ENCODE measurements around the gene DNAJC10.
A peak's percentile ranks its signal among the peaks of the same experiment; 100 is the strongest.

DNAJC10 gene

GRCh38 chr2:182784777-182785176, 68.7 kb downstream of the DNAJC10 start:
- DNase-seq (ENCODE audit: low read depth), result peak; percentile 3

DNA sequence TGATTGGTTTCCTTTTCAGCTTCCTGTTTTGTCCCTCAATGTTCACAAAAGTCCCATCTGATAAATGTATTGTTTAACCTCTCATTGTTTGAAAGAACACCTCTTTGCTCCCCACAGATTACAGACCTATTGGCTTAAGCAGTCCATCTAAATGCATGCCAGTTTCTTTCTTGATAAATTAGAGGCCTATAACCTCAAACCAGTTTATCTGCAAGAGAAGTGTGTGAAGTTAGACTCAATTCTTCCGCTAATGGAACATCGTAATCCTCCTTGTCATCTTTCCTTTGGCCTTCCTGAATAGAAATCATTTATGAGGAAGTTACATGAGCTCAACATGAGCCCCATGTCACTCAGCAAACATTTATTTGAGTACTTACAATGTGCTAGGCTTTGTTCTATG, 76.4 kb downstream of the DNAJC10 start:
- DNase-seq (ENCODE audit: low read depth), result no peak

DNA sequence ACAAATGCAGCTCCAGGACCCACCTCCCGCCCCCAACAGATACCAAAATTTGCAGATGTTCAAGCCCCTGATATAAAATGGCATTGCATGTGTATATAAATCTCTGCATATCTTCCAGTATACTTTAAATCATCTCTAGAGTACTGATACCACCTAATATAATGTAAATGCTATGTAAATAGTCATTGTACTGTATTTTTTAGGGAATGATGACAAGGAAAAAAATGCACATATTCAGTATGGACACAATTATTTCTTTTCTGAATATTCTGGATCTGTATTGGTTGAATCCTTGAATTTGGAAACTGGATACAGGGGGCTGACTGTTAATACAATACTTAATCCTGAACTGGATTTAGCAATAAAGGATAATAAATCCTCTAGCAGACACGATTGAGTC, 82.7 kb downstream of the DNAJC10 start:
- no peak for DNase-seq (ENCODE audit: low read depth)

- no peak for DNase-seq (ENCODE audit: low read depth)
Measured at GRCh38 chr2:182804128-182804527, 88.1 kb downstream of the DNAJC10 start.

- DNase-seq (ENCODE audit: low read depth), result no peak
Measured at GRCh38 chr2:182807319-182807718, 91.3 kb downstream of the DNAJC10 start.

GRCh38 chr2:182810087-182810486, 94.0 kb downstream of the DNAJC10 start:
- no peak for DNase-seq (ENCODE audit: low read depth)

GRCh38 chr2:182814380-182814779, 98.3 kb downstream of the DNAJC10 start:
- DNase-seq (ENCODE audit: low read depth), result no peak

- no peak for DNase-seq (ENCODE audit: low read depth)
Measured at GRCh38 chr2:182814804-182815203, 98.7 kb downstream of the DNAJC10 start.

GRCh38 chr2:182816866-182817265, 100.8 kb downstream of the DNAJC10 start:
- DNase-seq (ENCODE audit: low read depth), result no peak

GRCh38 chr2:182817558-182817957, 101.5 kb downstream of the DNAJC10 start:
- no peak for DNase-seq (ENCODE audit: low read depth)

DNA sequence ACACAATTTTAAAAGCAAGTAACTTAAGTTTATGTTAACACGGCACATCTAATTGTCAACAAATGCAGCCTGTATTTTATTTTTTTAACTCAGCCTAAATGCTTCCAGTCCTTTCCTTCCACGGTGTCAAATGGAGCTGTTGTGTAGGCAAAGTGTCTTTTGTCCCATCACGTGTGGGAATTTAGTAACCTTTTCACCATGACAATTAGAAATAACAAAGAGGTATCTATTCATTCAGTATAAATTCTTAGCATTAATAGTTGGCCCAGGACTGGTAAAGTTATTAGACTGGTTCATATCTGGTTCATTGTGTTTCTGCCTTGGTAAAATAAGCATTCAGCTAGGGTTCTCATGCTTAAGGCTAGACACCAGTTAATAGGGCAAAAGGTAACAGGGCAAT, 102.4 kb downstream of the DNAJC10 start:
- no peak for DNase-seq (ENCODE audit: low read depth)

DNA sequence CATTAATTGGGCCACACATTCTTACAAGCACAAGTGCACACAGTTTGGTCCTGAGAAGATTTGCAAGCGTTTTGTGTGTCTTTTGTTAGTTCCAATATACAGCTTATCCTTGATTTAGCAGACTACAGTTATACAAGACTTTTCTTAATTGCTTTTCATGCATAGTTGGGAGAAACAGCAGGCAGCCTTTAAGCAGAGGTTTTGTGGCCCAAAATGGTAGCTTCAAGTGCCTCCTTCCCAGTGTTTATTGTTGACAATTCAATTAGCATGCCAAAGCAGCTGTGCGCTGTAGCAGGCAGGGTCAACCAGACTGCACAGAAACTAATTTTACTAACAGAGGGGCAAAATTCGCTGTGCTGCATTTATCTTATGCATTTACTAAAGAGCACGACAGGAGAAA, 102.9 kb downstream of the DNAJC10 start:
- no peak for DNase-seq (ENCODE audit: low read depth)

DNA sequence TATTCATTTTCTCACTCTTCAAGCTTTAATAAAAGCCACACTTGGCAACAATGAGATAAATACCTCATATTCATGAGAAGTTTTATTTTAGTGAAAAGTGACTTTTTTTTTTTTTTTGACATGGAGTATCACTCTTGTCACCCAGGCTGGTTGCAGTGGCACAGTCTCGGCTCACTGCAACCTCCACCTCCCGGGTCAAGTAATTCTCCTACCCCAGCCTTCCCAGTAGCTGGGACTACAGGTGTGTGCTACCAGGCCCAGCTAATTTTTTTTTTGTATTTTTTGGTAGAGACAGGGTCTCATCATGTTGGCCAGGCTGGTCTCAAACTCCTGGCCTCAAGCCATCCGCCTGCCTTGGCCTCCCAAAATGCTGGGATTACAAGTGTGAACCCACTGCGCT, 103.4 kb downstream of the DNAJC10 start:
- DNase-seq (ENCODE audit: low read depth), result no peak

GRCh38 chr2:182821182-182821581, 105.1 kb downstream of the DNAJC10 start:
- DNase-seq (ENCODE audit: low read depth), result no peak

DNA sequence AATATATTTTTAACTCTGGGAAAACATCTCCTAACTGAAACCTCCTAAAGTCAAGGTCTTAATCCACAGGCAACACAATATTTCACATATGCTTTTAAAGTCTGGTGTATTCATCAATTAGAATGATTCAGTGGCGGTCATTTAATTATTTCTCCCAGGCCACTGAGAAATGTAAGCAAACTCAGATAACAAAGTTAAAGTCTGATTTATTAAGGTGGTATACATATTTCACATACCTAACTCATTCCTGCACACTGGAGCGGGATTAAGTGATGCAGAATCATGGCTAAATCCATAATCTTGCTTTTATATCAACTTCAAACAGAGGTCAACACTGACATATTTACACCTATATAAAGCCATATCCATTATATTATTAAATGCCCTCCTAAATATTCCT, 106.7 kb downstream of the DNAJC10 start:
- DNase-seq (ENCODE audit: low read depth), result no peak

DNA sequence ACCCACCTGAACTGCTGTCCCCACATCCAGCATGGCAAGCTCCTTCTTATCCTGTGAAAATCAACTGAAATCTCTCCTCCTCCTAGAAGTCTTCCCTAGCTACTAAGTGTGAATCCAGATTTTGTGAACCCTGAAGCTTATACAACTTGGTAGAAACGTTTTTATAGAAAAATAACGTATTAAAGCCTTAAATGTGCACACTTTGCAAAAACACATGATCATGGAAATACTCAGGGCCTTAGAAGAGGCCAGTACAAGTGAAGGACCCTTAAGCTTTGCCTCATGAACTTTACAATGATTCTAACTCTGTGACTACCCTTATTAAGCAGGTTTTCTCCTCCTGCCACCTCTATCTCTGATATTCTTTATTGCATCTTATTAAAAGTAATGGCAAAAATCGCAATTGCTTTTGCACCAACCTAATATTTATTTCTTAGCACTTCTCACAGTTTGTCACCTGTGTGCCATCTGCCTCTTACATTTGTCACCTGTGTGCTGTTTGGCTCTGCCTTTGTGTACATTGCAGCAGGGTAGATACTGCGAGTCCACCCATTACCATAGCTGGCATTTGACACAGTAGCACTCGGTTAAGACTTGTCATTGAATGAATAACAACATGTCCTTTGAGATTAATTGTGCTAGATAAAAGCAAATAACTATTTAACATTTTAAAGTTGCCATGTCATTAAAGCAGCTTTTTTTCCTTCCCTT, 108.2 kb downstream of the DNAJC10 start:
- DNase-seq (ENCODE audit: low read depth), result no peak

DNA sequence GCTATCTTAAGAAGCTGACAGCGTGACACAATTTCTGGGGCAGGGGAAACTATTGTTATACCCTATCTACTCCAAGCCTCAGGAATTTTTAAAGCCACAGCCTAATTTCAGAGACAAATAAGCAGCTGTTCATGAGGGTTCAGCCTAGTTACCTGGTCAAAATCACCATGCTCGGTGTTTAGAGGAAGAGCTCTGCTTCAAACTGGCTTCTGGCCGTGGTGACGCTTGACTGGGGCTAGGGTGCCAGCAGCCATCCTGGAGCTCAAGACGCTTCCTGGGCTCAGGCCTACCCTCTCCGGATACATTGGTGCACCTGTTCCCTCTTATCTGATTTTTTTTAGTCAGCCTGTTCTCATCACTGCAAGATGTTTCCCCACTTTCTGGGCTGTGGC, 108.7 kb downstream of the DNAJC10 start:
- DNase-seq (ENCODE audit: low read depth), result no peak

- DNase-seq (ENCODE audit: low read depth), result no peak
Measured at GRCh38 chr2:182826064-182826463, 110.0 kb downstream of the DNAJC10 start.

DNA sequence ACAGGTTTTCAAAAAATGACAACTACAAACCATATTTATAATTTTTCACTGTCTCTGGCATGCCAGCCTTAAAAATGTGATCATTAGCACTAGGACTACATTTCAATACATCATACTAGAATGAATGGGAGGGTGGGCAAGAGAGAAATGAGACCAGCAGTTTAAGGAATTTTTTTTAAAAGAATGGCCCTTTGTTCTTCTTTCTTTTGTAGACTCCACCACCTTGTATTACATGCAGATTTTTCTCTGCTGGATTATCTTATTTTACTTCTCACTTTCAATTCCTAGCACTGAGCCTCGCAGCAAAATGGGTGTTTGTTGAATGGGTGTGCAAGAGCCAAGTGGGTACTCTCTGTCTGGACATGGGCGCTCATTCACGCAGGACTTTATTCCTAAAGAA, 110.4 kb downstream of the DNAJC10 start:
- DNase-seq (ENCODE audit: low read depth), result no peak

- DNase-seq (ENCODE audit: low read depth), result no peak
Measured at GRCh38 chr2:182827182-182827879, 111.3 kb downstream of the DNAJC10 start.

GRCh38 chr2:182831101-182831500, 115.0 kb downstream of the DNAJC10 start:
- DNase-seq (ENCODE audit: low read depth), result no peak

DNA sequence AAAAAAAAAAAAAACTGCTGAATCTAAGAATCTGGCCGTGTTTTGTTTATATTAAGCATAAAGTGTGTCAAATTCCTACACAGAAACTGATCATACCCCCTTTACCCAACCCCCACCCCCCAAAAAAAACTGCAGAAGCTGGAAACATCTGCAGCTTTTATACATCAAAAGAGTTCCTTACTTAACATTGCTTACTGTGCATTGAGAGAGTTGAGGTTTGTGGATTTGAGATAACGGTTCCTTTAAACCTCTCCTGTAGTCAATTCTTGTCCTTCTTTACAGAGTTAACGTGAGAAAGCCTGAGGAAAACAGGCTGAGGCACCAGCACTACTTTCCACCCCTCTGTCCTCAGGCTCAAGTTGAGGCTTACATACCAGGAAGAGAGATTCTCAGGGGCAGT, 115.9 kb downstream of the DNAJC10 start:
- no peak for DNase-seq (ENCODE audit: low read depth)

GRCh38 chr2:182833084-182833854, 117.2 kb downstream of the DNAJC10 start:
- DNase-seq (ENCODE audit: low read depth), result no peak
